Upper lobe of left lung (tissue), 4 donors: ENCODE results near the gene SLC18A2.

Experiments
- EP300 ChIP-seq, 4 donors: sonication (generic); formaldehyde crosslinking; IDR thresholded peaks; one replicate each; pipeline ENCODE4 v1.5.1; 2017; ENCODE audit warnings: antibody characterized with exemption in 4 of 4, control low read depth in 2 of 4
- POLR2A ChIP-seq, 4 donors: fragments of 450-650 bp; IDR thresholded peaks; one replicate each; pipeline ENCODE4 v1.5.1; 2016 to 2017; ENCODE audit warnings: antibody characterized with exemption in 4 of 4, mild to moderate bottlenecking in 2 of 4
- POLR2AphosphoS5 ChIP-seq, 2 donors: sonication (generic); formaldehyde crosslinking; IDR thresholded peaks; one replicate each; pipeline ENCODE4 v1.5.1; 2017; ENCODE audit warnings: antibody characterized with exemption in 2 of 2
- TF ChIP-seq, protein P1 (sequence below), 6 experiments: fragments of 450-650 bp in 4 of 6; fragments of 200-600 bp in 2 of 6; sonication (generic) in 2 of 6; IDR thresholded peaks; one replicate each; pipeline ENCODE4 v1.5.1; 2016 to 2019; ENCODE audit warnings: antibody characterized with exemption in 6 of 6

DNA sequence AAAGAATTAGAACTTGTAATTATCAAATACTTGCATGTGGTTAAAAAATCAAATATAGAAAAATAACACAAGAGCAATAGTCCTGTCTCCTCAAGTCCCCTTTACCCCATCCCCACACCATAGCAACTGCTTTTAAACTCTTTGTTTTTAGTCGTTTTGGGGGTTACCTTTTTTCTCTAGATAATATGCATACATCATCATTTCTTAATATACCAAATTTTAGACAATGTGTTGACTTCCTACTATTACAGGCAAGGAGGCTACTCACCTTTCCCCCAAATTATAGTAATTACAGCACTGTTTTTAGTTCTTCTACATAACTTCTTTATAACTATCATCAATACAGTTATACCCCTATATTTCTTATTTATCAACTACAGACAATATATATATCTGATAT lies 57.3 kb downstream of the SLC18A2 start:
- TF ChIP-seq, protein P1, sequence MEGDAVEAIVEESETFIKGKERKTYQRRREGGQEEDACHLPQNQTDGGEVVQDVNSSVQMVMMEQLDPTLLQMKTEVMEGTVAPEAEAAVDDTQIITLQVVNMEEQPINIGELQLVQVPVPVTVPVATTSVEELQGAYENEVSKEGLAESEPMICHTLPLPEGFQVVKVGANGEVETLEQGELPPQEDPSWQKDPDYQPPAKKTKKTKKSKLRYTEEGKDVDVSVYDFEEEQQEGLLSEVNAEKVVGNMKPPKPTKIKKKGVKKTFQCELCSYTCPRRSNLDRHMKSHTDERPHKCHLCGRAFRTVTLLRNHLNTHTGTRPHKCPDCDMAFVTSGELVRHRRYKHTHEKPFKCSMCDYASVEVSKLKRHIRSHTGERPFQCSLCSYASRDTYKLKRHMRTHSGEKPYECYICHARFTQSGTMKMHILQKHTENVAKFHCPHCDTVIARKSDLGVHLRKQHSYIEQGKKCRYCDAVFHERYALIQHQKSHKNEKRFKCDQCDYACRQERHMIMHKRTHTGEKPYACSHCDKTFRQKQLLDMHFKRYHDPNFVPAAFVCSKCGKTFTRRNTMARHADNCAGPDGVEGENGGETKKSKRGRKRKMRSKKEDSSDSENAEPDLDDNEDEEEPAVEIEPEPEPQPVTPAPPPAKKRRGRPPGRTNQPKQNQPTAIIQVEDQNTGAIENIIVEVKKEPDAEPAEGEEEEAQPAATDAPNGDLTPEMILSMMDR (IDR thresholded peaks at IDR 0.05): no peak
- TF ChIP-seq EP300 (IDR thresholded peaks at IDR 0.05) (no peak), POLR2A (IDR thresholded peaks at IDR 0.05) (no peak), POLR2AphosphoS5 (IDR thresholded peaks at IDR 0.05) (no peak)
